DMS 273 treated with DMSO at 0.1 percent for 48 hours (cell line): ENCODE results near the gene BCL6.
A peak's percentile ranks its signal among the peaks of the same experiment; 100 is the strongest.
"Not testable (repeated sequence)": the region's sequence is repeated elsewhere in the genome, so short reads cannot be mapped to it uniquely, and the experiment has no call there.

ENCODE experiments used
- DNase-seq: peaks from one replicate; lab custom pipeline; 2025; lab: John Stamatoyannopoulos, UW

Gene BCL6

DNA sequence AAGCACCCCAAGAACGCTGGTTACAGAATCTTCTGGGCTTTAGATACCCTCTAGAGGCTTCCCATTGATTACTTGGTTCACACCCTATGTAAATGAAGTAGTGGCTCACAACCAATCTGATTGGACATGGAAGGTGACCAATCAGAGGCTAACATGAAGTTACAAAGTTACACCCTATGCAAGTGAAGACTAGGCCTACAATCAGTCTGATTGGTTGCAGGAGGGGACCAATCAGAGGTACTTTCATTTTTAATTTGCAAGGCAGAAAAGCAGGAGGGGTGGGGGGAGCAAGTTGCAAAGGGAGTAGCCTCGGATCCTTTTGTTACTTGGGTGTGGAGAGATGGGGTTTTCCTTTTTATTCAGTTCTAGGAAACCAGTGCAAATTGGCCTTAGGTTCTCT lies 31.8 kb downstream of the BCL6 start:
- no peak for DNase-seq

DNA sequence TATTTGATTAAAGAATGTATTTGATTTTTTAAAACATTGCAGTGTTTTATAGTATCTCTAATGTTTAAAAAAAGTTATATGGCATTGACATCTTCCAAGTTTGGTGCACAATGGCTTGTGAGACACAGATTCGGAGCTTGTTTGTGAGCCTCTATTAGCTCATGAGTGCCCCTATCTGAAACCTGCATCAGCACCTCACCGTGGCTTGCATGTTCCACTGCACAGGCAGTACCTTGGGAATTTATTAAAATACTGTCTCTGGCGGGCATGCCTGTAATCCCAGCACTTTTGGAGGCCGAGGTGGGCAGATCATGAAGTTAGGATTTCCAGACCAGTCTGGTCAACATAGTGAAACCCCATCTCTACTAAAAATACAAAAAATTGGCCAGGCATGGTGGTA lies 36.1 kb downstream of the BCL6 start:
- DNase-seq: no peak

DNA sequence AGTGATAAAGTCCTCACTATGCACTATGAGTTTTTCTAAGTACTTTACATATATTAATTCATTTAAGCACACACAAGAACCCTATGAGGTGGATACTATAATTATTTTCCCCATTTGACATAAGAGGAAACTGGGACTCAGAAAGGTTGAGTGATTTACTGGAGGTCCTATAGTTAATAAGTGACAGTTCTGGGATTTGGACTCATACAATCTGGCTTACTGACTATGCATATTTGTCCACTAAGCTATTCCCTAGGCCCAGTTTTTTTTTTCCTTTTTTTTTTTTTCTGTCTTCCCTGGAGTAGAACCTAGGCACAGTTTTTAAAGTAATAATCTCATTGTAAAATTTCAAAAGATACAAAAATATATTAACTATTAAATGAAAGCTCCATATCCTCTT lies 36.6 kb downstream of the BCL6 start:
- no peak for DNase-seq

DNA sequence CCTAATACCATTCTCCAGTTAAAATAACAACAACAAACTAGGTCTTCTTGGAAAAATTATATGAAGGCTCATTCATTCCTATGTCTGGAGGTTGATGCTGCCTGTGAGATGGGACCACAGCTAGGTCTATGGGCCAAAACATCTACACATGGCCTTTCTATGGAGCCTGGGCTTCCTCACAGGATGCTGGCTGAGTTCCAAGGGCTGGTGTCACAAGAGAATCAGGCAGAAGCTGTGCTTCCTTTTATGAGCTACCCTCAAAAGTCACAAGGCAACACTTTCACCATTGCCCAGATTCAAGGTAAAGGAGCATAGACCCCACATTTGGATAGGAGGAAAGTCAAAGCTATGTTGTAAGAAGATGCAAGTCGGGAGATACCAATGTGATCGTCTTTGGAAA lies 38.3 kb downstream of the BCL6 start:
- no peak for DNase-seq

DNA sequence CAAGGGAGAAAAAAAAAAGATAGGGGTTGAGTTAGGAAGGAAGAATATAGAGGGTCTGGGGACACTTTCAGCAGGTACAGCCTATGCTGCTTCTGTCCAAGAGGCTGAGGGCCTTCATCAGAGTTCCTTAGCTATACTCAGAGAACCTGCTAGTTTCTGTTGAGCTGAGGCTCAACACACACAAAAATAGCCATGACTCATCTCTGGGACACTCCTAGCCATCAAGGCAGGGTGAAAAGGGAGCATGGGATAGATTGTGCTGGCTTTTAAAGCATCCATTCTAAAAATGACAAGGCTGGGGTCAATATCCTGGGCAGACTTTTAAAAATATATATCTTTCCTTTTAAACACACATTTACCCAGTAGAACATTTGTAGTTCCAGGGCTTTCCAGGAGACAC lies 40.1 kb downstream of the BCL6 start:
- no peak for DNase-seq

DNA sequence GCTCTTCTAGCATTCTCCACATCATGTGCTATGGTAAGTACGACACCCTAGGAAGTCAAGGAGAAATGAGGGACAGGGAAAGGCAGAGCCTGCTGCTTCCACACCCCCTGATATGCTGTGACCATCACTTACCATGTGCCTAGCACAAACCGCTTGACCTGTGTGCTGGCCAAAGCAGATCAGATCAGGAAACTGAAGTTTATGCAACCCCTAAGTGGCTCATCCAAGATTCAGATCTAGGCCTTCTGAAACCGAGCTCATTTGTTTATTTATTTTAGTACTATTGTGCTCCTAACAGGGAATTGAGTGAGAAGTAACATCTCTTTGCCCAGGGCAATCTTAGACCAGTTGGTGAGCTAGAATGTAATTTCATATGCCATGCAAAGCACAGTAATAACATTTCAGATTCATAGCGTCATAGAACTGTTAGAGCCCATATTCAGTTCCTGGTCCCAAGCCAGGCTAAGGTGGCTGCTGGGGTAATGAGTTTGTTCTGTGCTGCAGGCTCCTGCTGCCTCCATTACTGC lies 42.7 kb downstream of the BCL6 start, which contains the start of gene RTP2:
Gene RTP2, minus strand, starts transcription at position 51 of the 527 bp plus-strand sequence. CDS start 429 bp downstream, outside the sequence.
- no peak for DNase-seq

DNA sequence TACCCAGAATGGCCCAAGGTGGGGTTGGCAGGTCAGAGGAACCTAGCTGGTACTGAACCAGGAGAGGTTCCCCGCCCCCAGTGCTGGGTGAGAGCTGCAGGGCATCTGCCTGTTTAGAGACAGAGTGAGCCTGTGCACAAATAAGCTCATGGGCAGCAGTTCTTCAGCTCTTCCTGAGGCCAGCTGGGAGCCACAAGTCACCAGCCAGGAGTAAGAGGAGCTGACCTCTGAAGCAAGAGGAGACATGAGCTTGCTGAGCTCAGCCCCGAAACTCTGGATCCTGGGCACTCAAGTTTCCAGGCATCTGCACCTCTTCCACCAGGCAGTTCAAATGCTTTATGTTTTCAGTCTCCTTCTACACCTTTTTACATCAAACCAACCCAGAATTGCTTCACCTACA lies 45.0 kb downstream of the BCL6 start:
- DNase-seq: no peak

DNA sequence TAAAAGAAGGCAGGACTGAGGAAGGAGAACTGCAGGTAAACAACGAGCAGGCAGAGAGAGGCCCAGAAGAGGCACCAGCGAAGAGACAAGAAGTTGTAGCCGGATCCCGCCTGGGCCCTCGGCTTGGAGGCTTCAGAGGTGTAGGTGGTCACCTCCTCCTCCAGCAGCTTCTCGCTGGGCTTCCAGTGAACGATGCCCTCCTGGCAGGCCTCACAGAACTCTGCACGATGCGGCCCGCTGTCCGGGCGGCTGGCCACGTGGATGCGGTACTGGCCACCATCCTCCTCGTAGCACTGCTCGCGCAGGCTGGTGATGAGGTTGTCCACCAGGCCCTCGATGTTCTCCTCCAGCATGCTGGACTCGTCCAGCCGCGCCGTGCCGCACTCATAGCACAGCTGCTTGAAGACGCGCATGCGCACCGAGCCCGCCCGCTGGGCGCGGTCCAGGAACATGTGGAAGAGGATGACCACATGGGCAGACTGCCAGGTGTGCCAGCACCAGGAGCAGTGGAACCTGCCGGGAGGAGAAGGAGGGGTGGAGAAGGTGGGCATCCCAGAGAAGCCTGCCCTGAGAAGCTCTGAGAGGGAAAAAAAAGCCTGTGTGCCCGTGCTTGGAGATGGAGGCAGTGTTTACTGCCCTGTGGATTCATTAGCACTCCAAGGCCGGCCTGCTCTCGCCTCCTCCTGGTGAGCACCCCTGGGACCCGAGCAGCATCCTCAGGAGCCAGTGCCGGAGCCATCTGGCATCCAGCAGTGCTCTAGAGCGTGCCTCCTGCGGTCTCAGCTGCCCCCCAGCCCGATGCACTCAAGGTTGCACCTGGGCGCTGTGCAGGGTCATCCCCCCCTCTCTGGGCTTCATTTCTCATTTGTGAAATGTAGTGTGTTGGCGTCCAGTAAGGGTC lies 46.5 kb downstream of the BCL6 start:
- no peak for DNase-seq

DNA sequence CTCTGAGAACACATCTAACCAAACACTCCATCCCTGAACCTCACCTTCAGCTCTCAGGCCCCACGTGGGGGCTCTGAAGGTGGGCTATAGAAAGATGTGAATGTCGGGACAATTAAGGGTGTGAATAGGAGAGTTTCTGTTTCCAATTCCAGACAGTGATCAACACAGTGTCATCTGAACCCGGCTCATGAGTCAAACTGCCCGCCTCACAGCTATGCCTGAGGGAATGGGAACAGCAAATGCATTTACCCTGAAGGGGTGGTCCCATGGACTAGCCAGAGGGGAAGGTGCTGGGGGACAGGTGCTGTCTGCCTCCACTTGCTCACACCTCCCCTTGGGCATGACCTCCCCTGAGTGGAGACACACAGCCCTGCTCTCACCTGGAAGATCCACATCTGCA lies 49.2 kb downstream of the BCL6 start:
- no peak for DNase-seq

DNA sequence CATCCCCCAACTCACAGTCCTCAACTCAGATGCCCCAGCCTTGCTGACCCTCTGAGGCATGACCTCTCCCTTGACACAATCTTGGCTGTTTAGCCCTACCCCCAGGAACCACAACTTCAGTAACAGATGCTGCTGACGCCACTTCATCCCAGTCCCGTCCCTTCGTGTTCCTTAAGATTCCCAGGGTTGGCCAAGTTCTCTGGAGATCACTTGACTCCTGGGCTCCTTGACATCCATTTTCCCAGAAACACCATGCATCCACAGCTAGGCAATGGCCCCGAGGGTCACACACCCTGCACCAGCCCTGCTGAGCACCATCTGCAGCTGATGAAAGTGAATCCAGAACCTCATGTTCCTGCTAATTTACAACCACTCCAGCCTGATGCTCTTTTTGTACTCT lies 49.8 kb downstream of the BCL6 start:
- DNase-seq: no peak

DNA sequence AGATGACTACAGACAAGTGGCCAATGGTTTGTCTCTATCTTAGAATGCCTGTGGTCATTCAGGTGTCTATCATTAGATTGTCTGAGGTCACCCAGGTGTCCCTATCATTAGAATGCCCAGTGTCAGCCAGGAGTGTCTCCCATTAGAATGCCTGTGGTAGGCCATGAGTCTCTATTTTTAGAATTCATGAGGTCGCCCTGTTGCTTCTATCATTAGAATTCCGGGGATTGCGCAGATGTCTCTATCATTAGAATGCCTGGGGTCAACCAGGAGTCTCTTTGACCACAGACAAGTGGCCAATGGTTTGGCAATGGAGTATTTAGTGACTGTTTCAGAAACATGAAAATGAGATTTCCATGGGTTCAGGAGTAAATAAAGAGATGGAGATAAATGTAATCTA lies 50.5 kb downstream of the BCL6 start:
- DNase-seq: no peak

DNA sequence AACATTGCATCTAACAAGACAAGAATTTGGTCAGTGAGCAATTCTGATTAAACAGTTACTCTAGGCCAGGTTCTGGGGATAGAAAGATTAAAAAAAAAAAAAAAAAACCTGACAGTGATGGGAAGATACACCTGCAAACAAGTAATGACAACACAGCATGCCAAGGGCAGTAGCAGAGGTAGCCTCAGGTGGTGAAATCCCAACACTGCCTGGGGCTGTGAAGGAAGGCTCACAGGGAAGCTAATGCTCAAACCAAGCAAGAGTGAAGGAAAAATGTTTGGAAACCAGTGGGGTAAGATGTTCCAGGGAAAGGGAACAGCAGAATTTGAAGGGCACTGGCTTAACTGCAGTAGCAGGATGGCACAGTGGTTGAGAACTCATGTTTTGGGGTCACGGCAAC lies 51.8 kb downstream of the BCL6 start:
- DNase-seq: no peak

DNA sequence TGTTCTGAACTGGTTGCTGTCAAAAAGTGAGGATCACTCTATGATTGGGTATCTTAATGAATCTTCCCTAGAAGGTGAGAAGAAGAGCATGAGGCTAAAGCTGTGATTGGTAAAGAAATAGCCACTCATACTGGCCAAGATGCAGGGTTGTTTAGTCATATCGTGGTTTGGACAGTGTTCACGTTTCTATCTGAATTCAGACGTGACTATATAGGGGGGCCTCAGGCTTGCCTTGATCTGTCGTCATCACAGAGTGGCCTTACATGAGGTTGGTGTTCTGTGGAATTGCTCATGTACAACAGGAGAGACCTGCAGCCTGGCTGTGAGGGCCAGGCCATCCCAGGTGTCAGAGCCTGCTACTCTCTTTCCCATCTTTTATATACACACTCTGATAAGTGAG lies 55.3 kb downstream of the BCL6 start:
- no peak for DNase-seq

DNA sequence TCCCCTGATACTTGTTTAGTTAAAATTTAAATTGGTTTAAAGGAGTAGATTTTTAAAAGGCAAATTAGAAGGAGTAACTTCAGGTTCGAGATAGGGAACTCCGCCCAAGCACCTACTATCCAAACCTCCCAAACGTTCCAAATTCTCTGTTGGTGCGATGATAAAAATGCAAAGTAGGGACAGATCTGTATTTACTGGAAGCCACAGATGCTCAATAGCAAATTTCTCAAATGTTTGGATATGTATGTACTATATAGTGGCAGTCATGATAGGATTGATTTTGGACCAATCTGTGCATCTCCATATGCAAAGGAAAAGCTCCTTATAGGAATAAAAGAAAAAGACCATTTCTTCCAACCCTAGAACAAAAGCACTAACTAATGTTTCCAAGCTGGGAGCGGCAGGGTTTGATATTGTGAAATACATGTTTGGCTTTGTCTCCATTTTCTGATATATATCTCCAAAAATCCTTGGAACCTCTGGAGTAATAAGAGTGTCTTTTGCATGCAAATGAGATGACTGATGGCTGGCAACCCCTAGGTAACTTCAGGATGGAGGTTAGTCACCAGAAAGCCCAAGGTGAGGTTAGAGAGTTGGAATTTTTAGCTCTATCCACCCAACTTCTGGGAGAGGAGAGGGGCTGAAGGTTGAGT lies 58.5 kb downstream of the BCL6 start:
- no peak for DNase-seq

DNA sequence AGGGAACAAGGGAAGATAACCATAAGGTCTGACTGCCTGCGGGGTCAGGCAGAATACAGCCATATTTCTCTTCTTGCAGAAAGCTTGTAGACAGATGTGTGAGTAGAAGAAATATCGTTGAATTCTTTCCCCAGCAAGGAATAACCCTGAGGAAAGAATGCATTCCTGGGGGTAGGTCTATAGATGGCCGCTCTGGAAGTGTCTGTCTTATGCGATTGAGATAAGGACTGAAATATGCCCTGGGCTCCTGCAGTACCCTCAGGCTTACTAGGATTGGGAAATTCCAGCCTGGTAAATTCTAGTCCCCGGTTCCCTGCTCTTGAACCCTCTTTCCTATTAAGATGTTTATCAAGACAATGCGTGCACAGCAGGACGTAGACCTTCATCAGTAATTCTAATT lies 59.3 kb downstream of the BCL6 start:
- DNase-seq: no peak

DNA sequence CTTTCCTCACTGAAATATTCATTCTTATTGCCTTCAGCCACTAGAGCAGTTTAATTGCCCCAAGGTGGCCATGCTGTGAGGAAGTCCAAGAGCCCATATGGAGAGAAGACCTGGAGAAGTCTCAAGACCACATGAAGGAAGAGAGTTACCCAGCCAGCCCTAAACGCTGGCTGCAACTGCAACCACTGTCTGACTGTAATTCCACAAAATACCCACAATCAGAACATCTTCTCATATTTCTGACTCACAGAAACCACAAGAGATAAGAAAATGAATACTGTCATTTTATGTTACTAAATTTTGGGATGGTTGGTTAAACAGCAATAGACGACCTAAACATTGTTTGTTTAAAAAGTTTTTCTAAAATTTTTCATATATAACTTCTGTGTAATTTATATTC lies 60.4 kb downstream of the BCL6 start:
- DNase-seq: no peak

DNA sequence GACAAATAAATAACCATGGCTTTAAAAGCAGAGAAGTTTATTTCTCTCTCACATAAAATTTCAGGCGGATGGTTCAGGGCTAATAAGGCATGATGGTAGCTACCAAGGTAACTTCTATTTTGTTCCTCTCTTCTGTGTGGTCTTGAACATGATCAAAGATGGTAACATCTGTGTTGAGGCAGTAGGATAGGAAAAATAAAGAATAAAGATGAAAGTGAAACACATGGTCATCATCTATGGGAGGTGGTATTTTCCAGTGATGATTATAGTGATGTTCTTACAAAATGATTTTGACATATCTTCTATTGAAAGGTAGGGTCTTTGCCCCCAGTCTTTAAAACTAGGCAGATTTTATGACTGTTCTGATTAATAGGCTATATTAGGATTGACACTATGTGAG lies 60.8 kb downstream of the BCL6 start:
- no peak for DNase-seq

DNA sequence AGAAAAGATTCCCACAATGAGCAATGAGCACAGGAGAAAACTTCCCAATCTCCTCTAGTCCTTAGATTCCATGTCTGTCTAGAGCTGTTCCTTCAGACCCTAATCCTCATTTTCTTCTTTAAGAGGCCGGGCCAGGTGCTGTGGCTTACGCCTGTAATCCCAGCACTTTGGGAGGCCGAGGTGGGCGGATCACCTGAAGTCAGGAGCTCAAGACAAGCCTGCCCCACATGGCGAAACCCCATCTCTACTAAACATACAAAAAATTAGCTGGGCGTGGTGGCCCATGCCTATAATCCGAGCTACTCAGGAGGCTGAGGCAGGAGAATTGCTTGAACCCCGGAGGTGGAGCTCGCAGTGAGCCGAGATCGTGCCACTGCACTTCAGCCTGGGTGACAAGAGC lies 63.5 kb downstream of the BCL6 start:
- DNase-seq: not testable (repeated sequence)

DNA sequence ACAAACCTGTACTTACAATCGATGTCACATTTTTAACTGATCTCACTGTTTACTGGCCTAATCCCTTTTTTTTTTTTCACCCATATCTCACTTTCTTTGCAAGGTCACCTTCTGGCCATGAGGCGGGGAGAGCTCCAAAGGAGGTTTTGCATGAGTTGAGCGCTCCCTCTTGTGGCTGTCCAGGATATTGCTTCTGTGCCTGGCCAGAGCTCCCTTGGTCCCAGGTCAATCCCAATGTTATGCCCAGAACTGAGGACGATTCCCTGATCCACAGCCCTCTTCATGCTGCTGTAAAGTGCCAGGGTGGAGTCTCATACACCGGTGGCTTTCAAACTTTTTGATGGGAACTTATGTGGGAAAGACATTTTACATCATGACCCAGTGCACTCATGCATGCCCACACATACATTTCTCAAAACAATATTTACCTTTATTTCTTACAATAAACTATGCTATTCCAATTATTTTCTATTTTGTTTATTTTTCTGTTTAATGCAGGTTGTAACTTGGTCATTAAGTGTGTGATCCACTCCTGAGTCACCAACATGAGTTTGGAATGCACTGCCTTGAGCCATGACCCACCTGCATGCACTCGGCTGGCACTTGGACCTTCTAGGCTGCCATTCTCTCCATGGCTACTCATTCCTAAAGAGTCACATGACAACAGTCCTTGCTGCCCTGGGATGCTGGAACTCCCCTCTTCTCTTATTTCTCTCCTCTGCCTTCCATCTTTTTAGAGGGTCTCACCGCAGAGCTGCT lies 65.5 kb downstream of the BCL6 start:
- DNase-seq: peak; percentile 62

DNA sequence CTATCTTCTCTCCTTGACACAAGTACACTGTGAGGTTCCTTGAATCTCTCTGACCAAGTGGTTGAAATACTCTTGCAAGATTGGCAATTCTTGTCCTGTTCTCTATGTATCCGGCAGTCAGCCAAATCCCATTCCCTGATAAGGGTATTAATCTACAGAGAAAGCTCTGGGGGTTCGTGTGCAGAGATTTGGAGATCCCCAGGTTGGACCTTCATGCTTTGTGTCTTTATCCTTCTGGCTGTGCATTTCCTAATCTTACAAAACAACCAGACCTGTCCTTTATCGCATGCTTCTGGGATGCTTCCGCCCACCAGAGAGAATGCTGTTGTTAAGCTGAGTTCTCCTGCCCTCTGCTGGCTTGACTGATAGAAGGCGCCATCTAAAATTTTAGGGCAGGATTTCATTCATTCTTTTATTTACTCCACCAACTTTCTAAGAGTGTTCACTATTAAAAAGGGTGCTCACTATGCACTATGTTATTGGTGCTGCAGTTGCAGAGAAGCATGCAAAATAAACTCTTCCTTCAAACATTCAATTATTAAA lies 66.5 kb downstream of the BCL6 start:
- no peak for DNase-seq

DNA sequence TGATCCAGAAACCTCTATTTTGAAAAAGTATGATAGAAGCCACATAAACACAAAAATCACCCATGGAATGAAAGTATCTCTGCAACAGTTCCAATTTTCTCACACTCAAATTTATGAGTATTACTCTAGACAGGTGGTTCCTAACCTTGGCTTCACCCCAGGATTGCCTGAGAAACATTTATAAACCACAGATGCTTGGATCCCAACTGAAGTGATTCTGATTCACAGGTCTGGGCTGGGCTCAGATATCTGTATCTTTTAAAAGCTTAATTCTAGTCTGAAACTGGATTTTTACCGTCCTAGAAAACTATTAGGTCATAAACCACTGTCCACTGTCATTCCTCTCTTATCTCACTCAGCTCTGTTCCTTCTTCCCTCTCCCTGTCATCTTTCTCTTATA lies 67.7 kb downstream of the BCL6 start:
- no peak for DNase-seq

DNA sequence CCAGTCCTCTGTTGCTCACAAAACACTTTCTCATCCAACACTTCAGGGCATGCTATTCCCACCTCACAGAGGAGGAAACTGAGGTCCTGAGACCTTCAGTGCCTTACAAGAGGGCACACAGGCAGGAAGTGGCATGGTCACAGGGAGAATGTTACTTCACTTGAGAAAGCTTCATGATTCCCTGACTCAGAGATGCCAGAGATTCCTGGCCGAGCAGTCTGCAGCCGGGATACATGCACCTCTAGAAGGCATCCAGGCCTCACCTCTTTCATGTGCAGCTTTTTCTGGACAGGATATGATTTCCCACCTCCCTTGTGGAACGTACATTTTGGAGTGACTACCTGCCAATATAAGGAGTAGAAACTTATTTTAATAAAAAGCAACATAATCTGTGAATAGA lies 72.3 kb downstream of the BCL6 start:
- DNase-seq: no peak
